ENCODE results near the gene WDR89.

Gene WDR89

DNA sequence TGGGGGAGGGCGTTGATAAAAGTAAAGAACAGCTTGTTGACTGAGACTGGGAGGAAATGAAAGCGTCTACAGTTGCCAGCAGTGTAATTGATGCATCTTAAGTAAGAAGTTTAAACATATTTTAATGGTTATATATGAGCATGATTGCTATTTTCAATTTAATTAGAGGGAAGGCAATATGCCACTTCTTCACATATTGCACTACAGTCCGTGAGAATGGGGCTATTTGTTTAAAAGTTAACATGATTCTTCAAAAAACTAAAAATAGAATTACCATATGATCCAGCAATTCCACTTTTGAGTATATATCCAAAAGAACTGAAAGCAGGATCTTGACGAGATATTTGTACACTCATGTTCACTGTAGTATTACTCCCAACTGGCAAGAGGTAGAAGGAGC, 60.2 kb downstream of the WDR89 start:
- WGBS (ENCODE audit: extremely low coverage, insufficient coverage, insufficient read length): no CpG with 5 or more reads among the region's 4 CpGs
- no peak for DNase-seq

DNA sequence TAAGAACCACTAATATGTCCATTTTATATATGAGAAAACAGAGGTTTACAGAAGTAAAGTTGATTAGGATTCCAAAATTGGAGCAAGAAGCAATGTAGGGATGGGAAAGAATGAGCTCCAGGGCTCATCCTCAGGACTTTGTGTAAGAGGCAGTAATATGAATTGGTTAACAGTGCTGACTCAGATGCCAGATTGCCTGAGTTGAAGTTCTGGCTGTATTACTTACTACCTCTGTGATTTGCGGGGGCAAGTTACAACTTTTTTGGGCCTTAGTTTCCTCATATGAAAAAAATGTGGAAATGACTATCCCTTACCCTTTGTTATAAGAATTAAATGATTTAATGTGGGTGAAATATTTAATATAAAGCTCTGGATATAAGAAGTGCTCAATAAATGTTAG, 63.4 kb downstream of the WDR89 start:
- H3K27me3 ChIP-seq (ENCODE audit: insufficient read depth, low read length): no peaks in the 10 kb centered on the region
- H3K18ac ChIP-seq (ENCODE audit: low read length): no peak overlapping the region
- no peak overlapping the region for H3K14ac ChIP-seq (ENCODE audit: low read length)
- no peaks in the 10 kb centered on the region for H3K9me3 ChIP-seq (ENCODE audit: insufficient read depth, low read depth, low read length)
- no peaks in the 10 kb centered on the region for H3K36me3 ChIP-seq (ENCODE audit: control insufficient read depth in 1 of 2, insufficient read depth in 2 of 2, low read length in 2 of 2)
- no peak overlapping the region for H3K27ac ChIP-seq (ENCODE audit: low read depth, low read length)
- H3K4ac ChIP-seq (ENCODE audit: low read depth, low read length): no peak overlapping the region
- no peak overlapping the region for H3K4me3 ChIP-seq (ENCODE audit: low read depth, low read length)
- H3K4me2 ChIP-seq (ENCODE audit: low read length): no peak overlapping the region
- no peak overlapping the region for H2BK120ac ChIP-seq (ENCODE audit: insufficient read depth, low read length, poor library complexity)
- WGBS (ENCODE audit: extremely low coverage, insufficient coverage, insufficient read length): no CpG with 5 or more reads among the region's 1 CpG
- H2BK12ac ChIP-seq (ENCODE audit: low read length): no peak overlapping the region
- no peak overlapping the region for H4K12ac ChIP-seq (ENCODE audit: low read depth, low read length)
- H3K9ac ChIP-seq (ENCODE audit: low read length): no peak overlapping the region
- H2BK5ac ChIP-seq (ENCODE audit: low read depth, low read length, poor library complexity): no peak overlapping the region
- H3K79me1 ChIP-seq (ENCODE audit: low read length): no peaks in the 10 kb centered on the region
- no peaks in the 10 kb centered on the region for H3K4me1 ChIP-seq (ENCODE audit: control insufficient read depth in 1 of 2, insufficient read depth in 2 of 2, low read length in 2 of 2)
- H4K8ac ChIP-seq (ENCODE audit: low read depth, low read length): no peak overlapping the region
- H4K91ac ChIP-seq (ENCODE audit: low read depth, low read length): no peak overlapping the region
- DNase-seq: peak in 1 of 2 donors; percentile 21
- no peaks in the 10 kb centered on the region for H3K79me2 ChIP-seq (ENCODE audit: control insufficient read depth, insufficient read depth, low read length, poor library complexity)
- H2AK5ac ChIP-seq (ENCODE audit: low read length): no peak overlapping the region
- H2AFZ ChIP-seq (ENCODE audit: insufficient read depth, low read length, poor library complexity): no peak overlapping the region
- no peak overlapping the region for H3K23ac ChIP-seq (ENCODE audit: low read length)

More for the DNA sequence above, 60.2 kb downstream of the WDR89 start:
- Histone ChIP-seq H2BK12ac (ENCODE audit: low read length) (no peak overlapping the region), H3K79me2 (ENCODE audit: control insufficient read depth, insufficient read depth, low read length, poor library complexity) (no peaks in the 10 kb centered on the region), H3K14ac (ENCODE audit: low read length) (no peak overlapping the region), H3K9me3 (ENCODE audit: insufficient read depth, low read depth, low read length) (no peaks in the 10 kb centered on the region), H4K12ac (ENCODE audit: low read depth, low read length) (no peak overlapping the region), H3K4me1 (ENCODE audit: control insufficient read depth in 1 of 2, insufficient read depth in 2 of 2, low read length in 2 of 2) (no peaks in the 10 kb centered on the region), H3K4me2 (ENCODE audit: low read length) (no peak overlapping the region), H4K8ac (ENCODE audit: low read depth, low read length) (no peak overlapping the region), H2AFZ (ENCODE audit: insufficient read depth, low read length, poor library complexity) (no peak overlapping the region), H3K9ac (ENCODE audit: low read length) (no peak overlapping the region), H2BK5ac (ENCODE audit: low read depth, low read length, poor library complexity) (no peak overlapping the region), H3K23ac (ENCODE audit: low read length) (no peak overlapping the region), H3K36me3 (ENCODE audit: control insufficient read depth in 1 of 2, insufficient read depth in 2 of 2, low read length in 2 of 2) (no peaks in the 10 kb centered on the region), H3K79me1 (ENCODE audit: low read length) (no peaks in the 10 kb centered on the region), H4K91ac (ENCODE audit: low read depth, low read length) (no peak overlapping the region), H3K4ac (ENCODE audit: low read depth, low read length) (no peak overlapping the region), H3K18ac (ENCODE audit: low read length) (no peak overlapping the region), H3K4me3 (ENCODE audit: low read depth, low read length) (no peak overlapping the region), H3K27ac (ENCODE audit: low read depth, low read length) (no peak overlapping the region), H2AK5ac (ENCODE audit: low read length) (no peak overlapping the region), H2BK120ac (ENCODE audit: insufficient read depth, low read length, poor library complexity) (no peak overlapping the region), H3K27me3 (ENCODE audit: insufficient read depth, low read length) (no peaks in the 10 kb centered on the region)

DNA sequence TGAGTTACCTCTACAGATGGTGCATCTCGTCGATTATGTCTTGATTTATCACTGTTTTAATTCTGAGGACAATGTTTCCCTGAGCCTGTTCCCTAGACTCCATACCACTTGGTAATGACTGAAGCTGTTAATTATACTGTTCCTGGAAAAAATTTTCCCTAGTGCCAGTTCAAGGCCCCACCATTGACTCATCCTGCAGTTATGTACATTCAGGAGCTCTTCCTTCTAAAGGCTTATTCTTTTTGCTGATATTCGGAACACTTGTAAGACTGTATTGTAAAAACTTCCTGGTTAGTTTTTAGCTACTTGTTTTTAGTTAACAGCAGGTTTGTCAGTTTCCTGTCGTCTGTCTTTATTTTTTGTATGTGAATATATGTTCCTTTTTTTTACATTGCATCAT, 68.1 kb downstream of the WDR89 start:
- DNase-seq: peak in 1 of 2 donors; percentile 38
- H2AK5ac ChIP-seq (ENCODE audit: low read length): no peak overlapping the region
- H4K12ac ChIP-seq (ENCODE audit: low read depth, low read length): no peak overlapping the region
- H2BK12ac ChIP-seq (ENCODE audit: low read length): no peak overlapping the region
- H3K23ac ChIP-seq (ENCODE audit: low read length): no peak overlapping the region
- no peaks in the 10 kb centered on the region for H3K9me3 ChIP-seq (ENCODE audit: insufficient read depth, low read depth, low read length)
- H3K79me1 ChIP-seq (ENCODE audit: low read length): no peaks in the 10 kb centered on the region
- H4K91ac ChIP-seq (ENCODE audit: low read depth, low read length): no peak overlapping the region
- no peak overlapping the region for H4K8ac ChIP-seq (ENCODE audit: low read depth, low read length)
- H3K18ac ChIP-seq (ENCODE audit: low read length): no peak overlapping the region
- no peak overlapping the region for H3K27ac ChIP-seq (ENCODE audit: low read depth, low read length)
- no peak overlapping the region for H2BK120ac ChIP-seq (ENCODE audit: insufficient read depth, low read length, poor library complexity)
- H3K79me2 ChIP-seq (ENCODE audit: control insufficient read depth, insufficient read depth, low read length, poor library complexity): no peaks in the 10 kb centered on the region
- WGBS (ENCODE audit: extremely low coverage, insufficient coverage, insufficient read length): no CpG with 5 or more reads among the region's 4 CpGs
- no peak overlapping the region for H3K4me3 ChIP-seq (ENCODE audit: low read depth, low read length)
- no peak overlapping the region for H3K14ac ChIP-seq (ENCODE audit: low read length)
- no peaks in the 10 kb centered on the region for H3K27me3 ChIP-seq (ENCODE audit: insufficient read depth, low read length)
- no peak overlapping the region for H3K4me2 ChIP-seq (ENCODE audit: low read length)
- H2BK5ac ChIP-seq (ENCODE audit: low read depth, low read length, poor library complexity): no peak overlapping the region
- H3K4ac ChIP-seq (ENCODE audit: low read depth, low read length): no peak overlapping the region
- no peak overlapping the region for H3K9ac ChIP-seq (ENCODE audit: low read length)
- no peak overlapping the region for H2AFZ ChIP-seq (ENCODE audit: insufficient read depth, low read length, poor library complexity)
- H3K36me3 ChIP-seq (ENCODE audit: control insufficient read depth in 1 of 2, insufficient read depth in 2 of 2, low read length in 2 of 2): no peaks in the 10 kb centered on the region
- H3K4me1 ChIP-seq (ENCODE audit: control insufficient read depth in 1 of 2, insufficient read depth in 2 of 2, low read length in 2 of 2): no peaks in the 10 kb centered on the region

DNA sequence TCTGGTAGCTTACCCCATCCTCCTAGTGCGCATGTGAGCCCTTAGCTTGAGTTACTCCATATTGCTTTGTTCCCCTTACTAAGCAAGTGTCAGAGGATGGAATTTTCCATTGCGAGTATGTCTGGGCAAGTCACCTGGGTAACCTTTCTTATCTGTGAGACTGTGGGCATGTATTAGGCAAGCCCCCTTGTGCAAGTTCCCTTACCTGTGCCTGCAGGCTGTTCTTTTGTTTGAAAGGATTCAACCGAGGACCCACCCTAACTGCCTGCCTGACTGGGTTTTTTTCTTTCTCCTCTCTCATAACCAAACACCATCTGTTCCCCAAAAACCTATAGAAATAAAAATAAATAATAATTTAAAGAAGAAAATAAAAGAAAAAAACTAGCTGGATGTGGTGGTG, 76.2 kb downstream of the WDR89 start:
- H4K8ac ChIP-seq (ENCODE audit: low read depth, low read length): no peak overlapping the region
- H3K4me2 ChIP-seq (ENCODE audit: low read length): no peak overlapping the region
- no peaks in the 10 kb centered on the region for H3K36me3 ChIP-seq (ENCODE audit: control insufficient read depth in 1 of 2, insufficient read depth in 2 of 2, low read length in 2 of 2)
- no CpG with 5 or more reads among the region's 3 CpGs for WGBS (ENCODE audit: extremely low coverage, insufficient coverage, insufficient read length)
- DNase-seq: peak; percentile 76 to 86
- no peak overlapping the region for H3K23ac ChIP-seq (ENCODE audit: low read length)
- peaks cover 6% of the 10 kb centered on the region for H3K79me1 ChIP-seq (ENCODE audit: low read length)
- H3K9me3 ChIP-seq (ENCODE audit: insufficient read depth, low read depth, low read length): no peaks in the 10 kb centered on the region
- no peak overlapping the region for H4K12ac ChIP-seq (ENCODE audit: low read depth, low read length)
- H2AK5ac ChIP-seq (ENCODE audit: low read length): no peak overlapping the region
- no peaks in the 10 kb centered on the region for H3K79me2 ChIP-seq (ENCODE audit: control insufficient read depth, insufficient read depth, low read length, poor library complexity)
- peaks cover 8 to 13% of the 10 kb centered on the region in 2 experiments for H3K4me1 ChIP-seq (ENCODE audit: control insufficient read depth in 1 of 2, insufficient read depth in 2 of 2, low read length in 2 of 2)
- no peaks in the 10 kb centered on the region for H3K27me3 ChIP-seq (ENCODE audit: insufficient read depth, low read length)
- peak overlapping the region; percentile 69 for H4K91ac ChIP-seq (ENCODE audit: low read depth, low read length)
- no peak overlapping the region for H3K27ac ChIP-seq (ENCODE audit: low read depth, low read length)
- no peak overlapping the region for H2AFZ ChIP-seq (ENCODE audit: insufficient read depth, low read length, poor library complexity)
- H2BK120ac ChIP-seq (ENCODE audit: insufficient read depth, low read length, poor library complexity): peak overlapping the region; percentile 53
- H3K4ac ChIP-seq (ENCODE audit: low read depth, low read length): no peak overlapping the region
- no peak overlapping the region for H3K4me3 ChIP-seq (ENCODE audit: low read depth, low read length)
- no peak overlapping the region for H3K18ac ChIP-seq (ENCODE audit: low read length)
- H2BK5ac ChIP-seq (ENCODE audit: low read depth, low read length, poor library complexity): peak overlapping the region; percentile 69
- no peak overlapping the region for H3K9ac ChIP-seq (ENCODE audit: low read length)
- H3K14ac ChIP-seq (ENCODE audit: low read length): no peak overlapping the region
- peak overlapping the region; percentile 30 for H2BK12ac ChIP-seq (ENCODE audit: low read length)

Measured in trophoblast cell (in vitro differentiated cells and primary cell).